Pancreas (tissue), 10 donors: ENCODE measurements around the gene ANKRD23. TPM values are rescaled to one million over a fixed set of nuclear protein-coding genes. Genes with fewer than 3 reads are reported as not detected.
A peak's percentile ranks its signal among the peaks of the same experiment; 100 is the strongest.

Source experiments
- ATAC-seq, 4 donors: fragments of 200-7000 bp; cut with Tn5 transposase; one replicate each; pipeline versions ENCODE4 v1.8.0 to v1.9.1; 2020; ENCODE audit warnings: mild to moderate bottlenecking in 4 of 4, moderate library complexity in 4 of 4
- DNase-seq, 6 donors: peaks; one replicate each; pipeline ENCODE4 v3.0.0-alpha.2; 2020
- FAIRE-seq: peaks from 2 replicates; lab custom pipeline; 2012; peaks lifted over from hg19 to GRCh38; lab: Jason Lieb, UNC
- H3K27ac ChIP-seq, 4 donors: fragments of 200-600 bp; sonication (generic); 1 replicate in 3 of 4; 2 replicates in 1 of 4; pipeline versions ENCODE4 v1.5.0 to v1.8.0; 2020
- H3K27me3 ChIP-seq, 4 donors: fragments of 200-600 bp; one replicate each; pipeline ENCODE4 v1.8.0; 2021
- H3K36me3 ChIP-seq, 3 donors: fragments of 200-600 bp; sonication (generic) in 1 of 3; one replicate each; pipeline versions ENCODE4 v1.5.0 to v1.8.0; 2020 to 2021
- H3K4me1 ChIP-seq, 3 donors: fragments of 200-600 bp; one replicate each; pipeline ENCODE4 v1.8.0; 2021
- H3K4me3 ChIP-seq, 4 donors: fragments of 200-600 bp; sonication (generic) in 2 of 4; one replicate each; pipeline versions ENCODE4 v1.5.0 to v1.8.0; 2020 to 2021
- H3K9me3 ChIP-seq, 4 donors: fragments of 200-600 bp; one replicate each; pipeline ENCODE4 v1.8.0; 2021
- WGBS, 2 donors: extraction: QIAGEN DNeasy Blood & Tissue Kit; methylation state at CpG; one replicate each; pipeline ENCODE4 v1.1.7; 2013; 5-methylcytosine and 5-hydroxymethylcytosine counted together
- intact Hi-C, 3 donors: fragments of 100-400 bp; cut with DNase I; formaldehyde crosslinking; loops; one replicate each; pipeline versions ENCODE4 v1.11.1 to v1.14.2; 2022
- polyA plus RNA-seq, 2 donors: library from polyadenylated mRNA; stranded (reverse); fragments of 200-250 nt; gene quantifications; one replicate each; pipeline ENCODE4 v1.2.3, GENCODE V29; 2013
- total RNA-seq, 6 donors: library from RNA; stranded (reverse); fragmentation: NEBNext Ultra II Directional in 4 of 6; extraction: Animal tissue kit (Norgen Biotek cat#: 25700) in 4 of 6; gene quantifications; one replicate each; pipeline versions ENCODE4 v1.2.1 to v1.2.4, GENCODE V29; 2021 to 2023
- TF ChIP-seq, protein P1 (sequence below), 4 donors: fragments of 200-600 bp; sonication (generic) in 3 of 4; IDR thresholded peaks; one replicate each; pipeline versions ENCODE4 v1.5.0 to v1.8.0; 2021; ENCODE audit warnings: antibody characterized with exemption in 4 of 4
- donor health status: healthy with polysubstance abuse.
- donor health status: DM: no; HTN: no; CAD: no; lungs with moderate emphysema.
- donor health status: DM: no; HTN: no; CAD: no.
- donor health status: control.
- donor health status: control.
- donor health status: Bipolar disorder and iron deficiency.
- donor health status: DM: yes; HTN: yes; CAD: no.
- donor health status: DM: no; HTN: no; CAD: no.
- donor health status: DM: no; HTN: no; CAD: no.
- donor health status: DM: yes; HTN: yes; CAD: no.

The ANKRD23 gene
- total and polyA plus RNA-seq, 8 donors: 0.95 to 10.9 (median 2.9) TPM

DNA sequence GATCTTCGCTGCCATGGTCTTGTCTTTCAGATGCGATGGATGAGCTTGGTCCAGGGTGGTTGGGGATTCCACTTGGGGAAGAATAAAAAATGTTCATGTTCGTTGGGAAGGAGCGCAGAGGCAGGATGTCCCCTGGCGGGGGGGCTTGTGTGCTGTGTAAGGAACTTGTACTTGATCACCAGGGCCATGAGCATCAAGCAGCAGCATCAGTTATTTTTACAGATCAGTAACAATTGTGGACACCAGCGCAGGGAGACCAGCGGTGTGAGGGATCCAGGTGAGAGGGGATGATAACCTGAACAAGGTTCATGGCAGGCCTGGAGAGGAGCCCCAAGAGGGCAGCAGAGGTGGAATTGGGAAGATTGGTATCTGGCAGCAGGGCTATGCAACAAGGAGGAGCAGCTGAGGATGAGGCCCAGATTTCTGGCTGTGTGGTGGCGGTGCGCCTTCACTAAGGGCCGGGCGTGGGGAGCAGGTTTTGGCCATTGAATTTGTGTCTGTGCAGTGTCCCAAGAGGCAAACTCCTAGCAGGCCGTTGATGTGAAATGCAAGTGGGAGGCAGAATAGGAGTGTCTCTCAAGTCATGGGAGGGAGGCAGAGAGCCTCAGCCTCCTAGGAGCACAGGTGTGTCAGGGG lies 23.8 kb downstream of the ANKRD23 start:
- no peaks in the 10 kb centered on the region for H3K27me3 ChIP-seq
- ATAC-seq (no peak), FAIRE-seq (no peak), DNase-seq (no peak)
- H3K9me3 ChIP-seq: no peaks in the 10 kb centered on the region
- 63 to 68% methylated on average over 12 of the region's 12 CpGs for WGBS, 2 donors
- peaks cover 0 to 6% (median 1%) of the 10 kb centered on the region in 3 donors for H3K36me3 ChIP-seq
- H3K4me1 ChIP-seq: peaks cover 41 to 50% (median 46%) of the 10 kb centered on the region in 3 donors
- H3K4me3 ChIP-seq: peak overlapping the region in 1 of 4 donors; percentile 78
- intact Hi-C loops: no loop called here
- TF ChIP-seq, protein P1, sequence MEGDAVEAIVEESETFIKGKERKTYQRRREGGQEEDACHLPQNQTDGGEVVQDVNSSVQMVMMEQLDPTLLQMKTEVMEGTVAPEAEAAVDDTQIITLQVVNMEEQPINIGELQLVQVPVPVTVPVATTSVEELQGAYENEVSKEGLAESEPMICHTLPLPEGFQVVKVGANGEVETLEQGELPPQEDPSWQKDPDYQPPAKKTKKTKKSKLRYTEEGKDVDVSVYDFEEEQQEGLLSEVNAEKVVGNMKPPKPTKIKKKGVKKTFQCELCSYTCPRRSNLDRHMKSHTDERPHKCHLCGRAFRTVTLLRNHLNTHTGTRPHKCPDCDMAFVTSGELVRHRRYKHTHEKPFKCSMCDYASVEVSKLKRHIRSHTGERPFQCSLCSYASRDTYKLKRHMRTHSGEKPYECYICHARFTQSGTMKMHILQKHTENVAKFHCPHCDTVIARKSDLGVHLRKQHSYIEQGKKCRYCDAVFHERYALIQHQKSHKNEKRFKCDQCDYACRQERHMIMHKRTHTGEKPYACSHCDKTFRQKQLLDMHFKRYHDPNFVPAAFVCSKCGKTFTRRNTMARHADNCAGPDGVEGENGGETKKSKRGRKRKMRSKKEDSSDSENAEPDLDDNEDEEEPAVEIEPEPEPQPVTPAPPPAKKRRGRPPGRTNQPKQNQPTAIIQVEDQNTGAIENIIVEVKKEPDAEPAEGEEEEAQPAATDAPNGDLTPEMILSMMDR (IDR thresholded peaks at IDR 0.05): no peak
- peak overlapping the region in 1 of 4 donors; percentile 60 for H3K27ac ChIP-seq

DNA sequence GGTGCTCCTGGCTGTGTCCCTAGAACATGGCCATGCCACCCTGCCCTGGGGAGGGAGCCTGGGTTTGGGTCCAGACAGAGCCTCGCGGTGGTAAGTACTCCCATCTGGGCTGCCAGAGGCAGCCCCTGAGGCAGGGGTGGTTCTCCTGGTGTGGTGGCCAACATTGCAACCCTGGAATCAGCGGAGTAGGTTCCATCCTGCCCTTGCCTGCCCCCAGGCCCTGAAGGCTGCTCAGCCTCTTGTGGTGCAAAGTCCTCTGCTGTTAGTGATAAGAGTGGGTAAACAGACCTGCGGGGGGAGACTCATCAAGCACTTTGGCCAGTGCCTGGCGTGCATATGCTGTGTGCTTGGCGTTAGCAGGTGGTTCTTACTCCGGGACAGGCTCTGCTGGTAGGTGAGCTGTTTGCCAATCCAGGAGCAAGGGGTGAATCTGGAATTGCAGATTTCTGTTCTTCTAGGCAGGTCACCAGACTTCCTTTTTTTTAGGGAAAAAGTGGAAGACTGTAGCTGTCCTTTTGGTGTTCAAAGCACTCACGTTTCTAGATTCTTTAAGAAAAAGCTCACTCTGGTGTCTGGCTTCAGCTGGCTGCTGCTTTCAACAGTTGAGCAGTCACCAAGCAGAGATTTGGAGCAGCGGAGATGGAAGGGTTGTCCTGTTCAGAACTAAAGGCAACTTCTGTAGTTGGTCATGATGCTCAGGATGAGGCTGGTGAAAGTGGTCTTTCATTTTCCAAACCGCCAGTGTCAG lies 24.5 kb downstream of the ANKRD23 start:
- TF ChIP-seq, protein P1 (IDR thresholded peaks at IDR 0.05): no peak
- Histone ChIP-seq H3K36me3 (peaks cover 0 to 6% (median 0%) of the 10 kb centered on the region in 3 donors), H3K27ac (peak overlapping the region in 2 of 4 donors; percentile 28 to 60), H3K9me3 (no peaks in the 10 kb centered on the region), H3K4me1 (peaks cover 37 to 51% (median 42%) of the 10 kb centered on the region in 3 donors), H3K4me3 (peak overlapping the region in 2 of 4 donors; percentile 28 to 78), H3K27me3 (no peaks in the 10 kb centered on the region)
- WGBS, 2 donors: 20 to 21% methylated on average over 10 of the region's 10 CpGs
- intact Hi-C loops: no loop called here
- DNase-seq (peak; percentile 75 to 91 (median 90)), ATAC-seq (peak; percentile 62 to 77 (median 72)), FAIRE-seq (no peak)

DNA sequence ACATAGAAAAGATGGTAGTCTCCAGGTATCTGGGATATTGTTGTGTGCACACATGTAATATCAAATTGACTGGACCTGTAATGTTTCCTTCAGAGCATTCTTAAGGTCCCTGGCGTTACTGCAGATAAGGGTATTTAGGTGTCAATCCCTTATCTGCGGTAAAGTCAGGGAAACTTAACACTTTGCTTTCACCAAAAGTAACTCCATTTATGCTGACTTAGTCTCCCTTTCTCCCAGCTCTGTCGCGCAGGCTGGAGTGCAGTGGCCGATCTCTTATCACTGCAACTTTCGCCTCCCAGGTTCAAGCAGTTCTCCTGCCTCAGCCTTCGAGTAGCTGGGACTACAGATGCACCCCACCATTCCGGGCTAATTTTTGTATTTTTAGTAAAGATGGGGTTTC lies 25.9 kb downstream of the ANKRD23 start:
- intact Hi-C loops: no loop called here
- ATAC-seq: no peak
- peak overlapping the region in 3 of 4 donors; percentile 78 to 86 (median 85) for H3K4me3 ChIP-seq
- no peaks in the 10 kb centered on the region for H3K9me3 ChIP-seq
- no peak for FAIRE-seq
- H3K27me3 ChIP-seq: no peaks in the 10 kb centered on the region
- TF ChIP-seq, protein P1 (IDR thresholded peaks at IDR 0.05): no peak
- 30 to 35% methylated on average over 8 of the region's 8 CpGs for WGBS, 2 donors
- peaks cover 0 to under 1% (median 0%) of the 10 kb centered on the region in 3 donors for H3K36me3 ChIP-seq
- peak in 1 of 6 donors; percentile 22 for DNase-seq
- no peak overlapping the region for H3K27ac ChIP-seq
- H3K4me1 ChIP-seq: peaks cover 30 to 51% (median 33%) of the 10 kb centered on the region in 3 donors

DNA sequence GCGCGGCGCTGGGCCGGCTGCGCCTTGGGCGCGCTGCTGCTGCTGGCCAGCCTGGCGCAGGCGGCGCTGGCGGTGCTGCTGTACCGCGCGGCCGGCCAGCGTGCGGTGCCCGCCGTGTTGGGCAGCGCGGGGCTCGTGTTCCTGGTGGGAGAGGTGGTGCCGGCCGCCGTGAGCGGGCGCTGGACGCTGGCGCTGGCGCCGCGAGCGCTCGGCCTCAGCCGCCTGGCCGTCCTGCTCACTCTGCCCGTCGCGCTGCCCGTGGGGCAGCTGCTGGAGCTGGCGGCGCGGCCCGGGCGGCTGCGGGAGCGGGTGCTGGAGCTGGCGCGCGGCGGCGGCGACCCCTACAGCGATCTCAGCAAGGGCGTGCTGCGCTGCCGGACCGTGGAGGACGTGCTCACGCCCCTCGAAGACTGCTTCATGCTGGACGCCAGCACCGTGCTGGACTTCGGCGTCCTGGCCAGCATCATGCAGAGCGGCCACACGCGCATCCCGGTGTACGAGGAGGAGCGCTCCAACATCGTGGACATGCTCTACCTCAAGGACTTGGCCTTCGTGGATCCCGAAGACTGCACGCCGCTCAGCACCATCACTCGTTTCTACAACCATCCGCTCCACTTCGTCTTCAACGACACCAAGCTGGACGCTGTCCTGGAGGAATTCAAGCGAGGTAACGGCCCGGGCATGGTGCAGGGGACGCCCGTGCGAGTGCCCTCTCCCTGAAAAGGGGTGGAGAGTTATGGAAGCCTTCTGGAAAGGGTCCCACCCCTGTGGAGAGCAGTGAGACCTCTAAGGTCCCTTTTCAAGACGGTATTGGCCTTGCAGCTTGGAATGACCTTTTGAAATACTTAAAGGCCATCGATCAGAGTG lies 26.8 kb downstream of the ANKRD23 start:
- Histone ChIP-seq H3K27me3 (no peaks in the 10 kb centered on the region), H3K4me3 (peak overlapping the region; percentile 37 to 86 (median 82)), H3K9me3 (no peaks in the 10 kb centered on the region), H3K27ac (peak overlapping the region; percentile 17 to 98 (median 38)), H3K4me1 (peaks cover 29 to 51% (median 33%) of the 10 kb centered on the region in 3 donors), H3K36me3 (no peaks in the 10 kb centered on the region)
- DNase-seq (peak in 3 of 6 donors; percentile 29 to 88 (median 84)), ATAC-seq (no peak), FAIRE-seq (no peak)
- intact Hi-C loops: no loop called here
- TF ChIP-seq, protein P1 (IDR thresholded peaks at IDR 0.05): no peak
- WGBS, 2 donors: 1% methylated on average over 49 to 89 of the region's 89 CpGs
